ENCODE results near the gene CLDN7.

CLDN7 gene

GRCh38 chr17:7228920-7229319 is 33.4 kb downstream of the CLDN7 start:
- H3K4me1 ChIP-seq (ENCODE audit: control insufficient read depth in 1 of 2, insufficient read depth in 1 of 2, low read depth in 1 of 2, low read length in 1 of 2) = peaks cover 9 to 10% of the 10 kb centered on the region in 2 experiments
- H3K27ac ChIP-seq = no peak overlapping the region
- no peak for TF ChIP-seq CTCF (IDR thresholded peaks at IDR 0.05)
- H3K9me3 ChIP-seq = no peaks in the 10 kb centered on the region
- H3K36me3 ChIP-seq = peaks cover 47% of the 10 kb centered on the region
- no peaks in the 10 kb centered on the region for H3K27me3 ChIP-seq
- no peak overlapping the region for H3K4me3 ChIP-seq (ENCODE audit: low read depth in 1 of 2, low read length in 1 of 2)

- Histone ChIP-seq H3K4me1 (ENCODE audit: control insufficient read depth in 1 of 2, insufficient read depth in 1 of 2, low read depth in 1 of 2, low read length in 1 of 2) (no peaks in the 10 kb centered on the region), H3K36me3 (peaks cover 66% of the 10 kb centered on the region), H3K27me3 (no peaks in the 10 kb centered on the region), H3K9me3 (no peaks in the 10 kb centered on the region), H3K27ac (no peak overlapping the region), H3K4me3 (ENCODE audit: low read depth in 1 of 2, low read length in 1 of 2) (no peak overlapping the region)
- TF ChIP-seq CTCF (IDR thresholded peaks at IDR 0.05) = no peak
Measured at GRCh38 chr17:7226721-7227710, 35.3 kb downstream of the CLDN7 start.

- H3K27me3 ChIP-seq = no peaks in the 10 kb centered on the region
- TF ChIP-seq CTCF (IDR thresholded peaks at IDR 0.05) = no peak
- peaks cover 69% of the 10 kb centered on the region for H3K36me3 ChIP-seq
Measured at GRCh38 chr17:7225711-7226331, 36.5 kb downstream of the CLDN7 start.

GRCh38 chr17:7224661-7225111 is 37.6 kb downstream of the CLDN7 start:
- Histone ChIP-seq H3K27ac (no peak overlapping the region), H3K4me1 (ENCODE audit: control insufficient read depth in 1 of 2, insufficient read depth in 1 of 2, low read depth in 1 of 2, low read length in 1 of 2) (peaks cover 12 to 13% of the 10 kb centered on the region in 2 experiments), H3K9me3 (no peaks in the 10 kb centered on the region), H3K36me3 (peaks cover 64% of the 10 kb centered on the region), H3K4me3 (ENCODE audit: low read depth in 1 of 2, low read length in 1 of 2) (no peak overlapping the region), H3K27me3 (no peaks in the 10 kb centered on the region)
- no peak for TF ChIP-seq CTCF (IDR thresholded peaks at IDR 0.05)

More at GRCh38 chr17:7225711-7226331, 36.5 kb downstream of the CLDN7 start:
- Histone ChIP-seq H3K4me1 (ENCODE audit: control insufficient read depth in 1 of 2, insufficient read depth in 1 of 2, low read depth in 1 of 2, low read length in 1 of 2) (peaks cover 4 to 6% of the 10 kb centered on the region in 2 experiments), H3K4me3 (ENCODE audit: low read depth in 1 of 2, low read length in 1 of 2) (no peak overlapping the region), H3K27ac (no peak overlapping the region), H3K9me3 (no peaks in the 10 kb centered on the region)

GRCh38 chr17:7224110-7224509 is 38.2 kb downstream of the CLDN7 start:
- Histone ChIP-seq H3K4me1 (ENCODE audit: control insufficient read depth in 1 of 2, insufficient read depth in 1 of 2, low read depth in 1 of 2, low read length in 1 of 2) (peaks cover 17 to 19% of the 10 kb centered on the region in 2 experiments), H3K27me3 (no peaks in the 10 kb centered on the region), H3K4me3 (ENCODE audit: low read depth in 1 of 2, low read length in 1 of 2) (no peak overlapping the region), H3K36me3 (peaks cover 59% of the 10 kb centered on the region), H3K9me3 (no peaks in the 10 kb centered on the region), H3K27ac (no peak overlapping the region)
- no peak for TF ChIP-seq CTCF (IDR thresholded peaks at IDR 0.05)
